ENCODE results near the gene FHAD1. TPM values are rescaled to one million over a fixed set of nuclear protein-coding genes. Genes with fewer than 3 reads are reported as not detected.

FHAD1 gene
- total RNA-seq, result 1.0 to 1.3 TPM (median 1.1 TPM) in 3 replicates

DNA sequence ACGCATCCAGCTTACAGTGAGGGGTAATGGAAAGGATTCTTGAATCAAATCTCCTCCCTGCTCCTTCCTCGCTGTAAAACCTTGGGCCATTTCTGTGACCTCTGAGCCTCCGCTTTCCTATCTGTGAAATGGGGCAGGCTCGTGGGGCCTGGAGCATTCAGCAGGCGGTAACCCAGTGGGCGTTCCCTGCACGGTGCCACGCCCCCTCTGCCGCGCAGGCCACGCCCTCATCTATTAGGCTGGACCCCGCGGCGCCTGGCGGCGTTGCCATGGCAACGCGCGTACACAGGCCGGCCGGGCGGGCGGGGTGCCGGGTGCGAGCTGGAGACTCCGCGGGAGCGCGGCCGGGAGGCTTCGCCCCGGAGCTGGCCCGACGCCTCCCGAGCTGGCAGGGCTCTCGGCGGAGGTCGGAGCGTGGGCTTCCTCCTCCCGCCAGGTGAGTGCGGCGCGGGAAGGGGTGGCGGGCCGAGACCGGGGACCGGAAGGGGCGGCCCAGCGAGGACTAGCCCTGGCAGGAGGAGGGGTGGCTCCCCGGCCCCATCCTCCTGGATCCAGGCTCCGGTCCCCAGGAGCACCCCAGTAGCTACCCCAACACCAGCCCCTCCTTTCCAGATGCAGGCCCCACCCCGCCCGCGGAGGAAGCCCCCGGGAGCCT lies at the start of gene FHAD1:
Gene FHAD1, plus strand, starts transcription at position 264 of the 655 bp plus-strand sequence. CDS start 4,562 bp downstream, outside the sequence.
- peaks cover 22% of the 10 kb centered on the region for H3K4me1 Mint-ChIP-seq
- TF ChIP-seq, protein P1, sequence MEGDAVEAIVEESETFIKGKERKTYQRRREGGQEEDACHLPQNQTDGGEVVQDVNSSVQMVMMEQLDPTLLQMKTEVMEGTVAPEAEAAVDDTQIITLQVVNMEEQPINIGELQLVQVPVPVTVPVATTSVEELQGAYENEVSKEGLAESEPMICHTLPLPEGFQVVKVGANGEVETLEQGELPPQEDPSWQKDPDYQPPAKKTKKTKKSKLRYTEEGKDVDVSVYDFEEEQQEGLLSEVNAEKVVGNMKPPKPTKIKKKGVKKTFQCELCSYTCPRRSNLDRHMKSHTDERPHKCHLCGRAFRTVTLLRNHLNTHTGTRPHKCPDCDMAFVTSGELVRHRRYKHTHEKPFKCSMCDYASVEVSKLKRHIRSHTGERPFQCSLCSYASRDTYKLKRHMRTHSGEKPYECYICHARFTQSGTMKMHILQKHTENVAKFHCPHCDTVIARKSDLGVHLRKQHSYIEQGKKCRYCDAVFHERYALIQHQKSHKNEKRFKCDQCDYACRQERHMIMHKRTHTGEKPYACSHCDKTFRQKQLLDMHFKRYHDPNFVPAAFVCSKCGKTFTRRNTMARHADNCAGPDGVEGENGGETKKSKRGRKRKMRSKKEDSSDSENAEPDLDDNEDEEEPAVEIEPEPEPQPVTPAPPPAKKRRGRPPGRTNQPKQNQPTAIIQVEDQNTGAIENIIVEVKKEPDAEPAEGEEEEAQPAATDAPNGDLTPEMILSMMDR (IDR thresholded peaks at IDR 0.05; ENCODE audit: unreplicated experiment), result no peak
- peaks cover 7% of the 10 kb centered on the region for H3K9me3 Mint-ChIP-seq
- peaks cover 26% of the 10 kb centered on the region for H3K27me3 Mint-ChIP-seq (ENCODE audit: low read depth)
- peak; percentile 56 to 67 for DNase-seq (ENCODE audit: low spot score in 2 of 2, unreplicated experiment in 2 of 2)
- no peaks in the 10 kb centered on the region for H3K36me3 Mint-ChIP-seq
- H3K27ac Mint-ChIP-seq, result peak within 1 kb of the TSS; percentile 57
- peak within 1 kb of the TSS; percentile 72 for H3K4me3 Mint-ChIP-seq

DNA sequence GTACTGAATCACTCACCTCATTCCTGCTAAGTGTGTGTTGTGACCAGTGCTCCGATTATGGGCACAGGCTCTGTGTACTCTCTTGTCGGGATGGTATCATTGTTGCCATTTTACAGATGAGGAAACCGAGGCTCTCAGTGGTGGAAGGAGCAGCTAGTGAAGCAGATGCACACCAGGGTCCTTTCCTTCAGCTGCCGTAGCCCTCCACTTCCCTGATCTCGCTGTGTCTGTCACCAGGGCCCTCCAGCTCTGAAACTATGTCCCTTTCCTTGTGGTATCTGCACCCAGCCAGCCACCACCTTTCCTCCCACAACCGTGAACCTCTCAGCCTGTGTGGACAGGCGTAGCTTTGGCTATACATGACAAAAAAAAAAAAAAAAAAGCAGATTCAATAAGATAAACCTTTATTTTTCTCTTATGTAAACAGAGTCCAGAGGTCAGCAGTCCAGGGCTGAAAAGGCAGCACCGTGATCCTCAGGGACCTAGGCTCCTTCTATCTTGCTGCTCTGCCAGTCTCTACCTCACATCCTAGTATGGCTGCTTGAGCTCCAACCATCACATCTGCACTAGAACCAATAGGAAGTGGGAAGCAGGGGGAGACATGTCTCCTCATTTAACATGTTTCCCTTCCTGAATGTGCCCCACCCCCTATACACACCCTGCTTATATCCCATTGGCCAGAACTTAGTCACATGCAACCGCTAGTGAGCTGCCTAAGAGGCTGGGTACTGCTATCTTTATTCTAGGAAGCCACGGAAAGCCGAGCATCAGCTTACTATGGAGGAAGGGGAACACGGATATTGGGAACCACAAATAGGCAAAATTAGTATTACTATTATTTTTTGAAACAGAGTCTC lies 49.2 kb upstream of the FHAD1 start:
- Mint-ChIP-seq H3K4me3 (no peak overlapping the region), H3K27me3 (ENCODE audit: low read depth) (no peaks in the 10 kb centered on the region), H3K36me3 (no peaks in the 10 kb centered on the region), H3K27ac (no peak overlapping the region), H3K4me1 (peaks cover 21% of the 10 kb centered on the region), H3K9me3 (no peaks in the 10 kb centered on the region)
- DNase-seq (ENCODE audit: low spot score in 2 of 2, unreplicated experiment in 2 of 2), result no peak
- TF ChIP-seq, protein P1 (IDR thresholded peaks at IDR 0.05; ENCODE audit: unreplicated experiment), result no peak

DNA sequence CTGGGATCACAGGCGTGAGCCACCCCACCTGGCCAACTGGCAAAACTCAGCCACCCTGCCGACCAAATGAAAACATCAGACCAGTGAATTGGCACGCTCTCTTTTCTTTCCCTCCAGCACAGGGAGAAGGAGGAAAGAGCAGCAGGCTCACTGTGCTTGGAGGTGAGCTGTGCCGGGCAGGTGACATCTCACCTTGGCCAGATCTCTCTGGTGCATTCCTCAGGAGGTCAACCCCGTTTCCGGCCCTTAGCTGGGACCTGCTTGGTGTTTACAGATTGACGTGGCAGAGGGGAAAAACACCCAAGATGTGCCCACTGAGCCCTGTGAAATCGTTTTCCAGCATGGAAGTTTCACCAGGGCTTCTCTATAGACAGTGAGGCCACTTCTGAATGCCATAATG lies 48.3 kb upstream of the FHAD1 start:
- Mint-ChIP-seq H3K27me3 (ENCODE audit: low read depth) (no peaks in the 10 kb centered on the region), H3K36me3 (no peaks in the 10 kb centered on the region), H3K27ac (no peak overlapping the region), H3K9me3 (no peaks in the 10 kb centered on the region), H3K4me1 (peaks cover 21% of the 10 kb centered on the region), H3K4me3 (no peak overlapping the region)
- TF ChIP-seq, protein P1 (IDR thresholded peaks at IDR 0.05; ENCODE audit: unreplicated experiment), result no peak
- DNase-seq (ENCODE audit: low spot score in 2 of 2, unreplicated experiment in 2 of 2), result no peak

DNA sequence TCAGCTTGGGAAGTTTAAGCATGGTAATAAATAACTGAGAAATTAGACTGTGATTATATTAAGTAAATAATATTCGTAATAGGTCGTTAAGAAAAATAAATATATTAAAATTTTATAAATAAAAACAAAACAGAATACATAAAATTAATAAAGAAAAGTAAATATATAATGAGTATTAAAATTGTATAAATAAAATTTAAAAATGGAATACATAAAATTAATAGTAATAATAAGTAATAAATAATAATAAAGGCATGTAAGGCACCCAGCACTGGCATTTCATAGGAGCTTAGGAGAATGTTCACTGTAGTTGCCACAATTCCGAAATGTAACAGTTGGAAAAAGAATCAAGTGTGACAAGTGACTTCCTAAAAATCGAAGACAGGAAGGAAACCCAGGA lies 45.8 kb upstream of the FHAD1 start:
- TF ChIP-seq, protein P1 (IDR thresholded peaks at IDR 0.05; ENCODE audit: unreplicated experiment), result no peak
- Mint-ChIP-seq H3K4me3 (no peak overlapping the region), H3K4me1 (peaks cover 21% of the 10 kb centered on the region), H3K27ac (no peak overlapping the region), H3K36me3 (no peaks in the 10 kb centered on the region), H3K27me3 (ENCODE audit: low read depth) (no peaks in the 10 kb centered on the region), H3K9me3 (no peaks in the 10 kb centered on the region)
- DNase-seq (ENCODE audit: low spot score in 2 of 2, unreplicated experiment in 2 of 2), result no peak

DNA sequence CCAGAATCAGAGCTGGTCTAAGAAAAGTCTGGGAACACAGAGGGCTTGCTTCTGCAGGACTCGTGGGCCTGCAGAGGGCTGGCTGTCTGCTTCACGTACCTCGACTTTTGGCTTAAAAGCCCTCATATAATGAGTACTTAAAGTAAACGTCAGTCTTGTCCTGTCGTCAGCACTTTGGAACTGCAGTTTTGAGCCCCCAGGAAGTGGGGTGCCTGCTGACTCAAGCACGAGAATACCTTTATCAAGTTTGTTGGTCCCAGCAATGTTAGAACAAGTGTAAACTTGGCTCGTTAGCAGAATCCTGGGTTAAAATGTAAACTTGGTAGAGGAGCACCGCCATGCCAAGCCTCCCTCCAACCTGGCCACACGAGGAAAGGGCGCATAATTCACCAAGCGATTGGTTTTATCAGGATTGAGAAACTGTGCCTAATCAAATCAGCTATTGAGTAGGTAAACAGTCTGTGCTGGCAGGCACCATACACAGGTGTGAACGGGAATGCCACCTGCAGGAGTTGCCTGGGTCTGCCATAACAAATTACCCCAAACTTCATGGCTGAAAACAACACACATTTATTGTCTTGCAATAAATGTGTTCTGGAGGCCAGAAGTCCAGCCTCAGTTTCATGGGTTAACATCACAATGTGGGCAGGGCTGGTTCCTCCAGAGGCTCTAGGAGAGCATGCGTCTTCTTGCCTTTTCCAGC lies 45.0 kb upstream of the FHAD1 start:
- DNase-seq (ENCODE audit: low spot score in 2 of 2, unreplicated experiment in 2 of 2), result no peak
- no peak overlapping the region for H3K27ac Mint-ChIP-seq
- no peaks in the 10 kb centered on the region for H3K27me3 Mint-ChIP-seq (ENCODE audit: low read depth)
- H3K36me3 Mint-ChIP-seq, result no peaks in the 10 kb centered on the region
- H3K4me3 Mint-ChIP-seq, result no peak overlapping the region
- H3K4me1 Mint-ChIP-seq, result peaks cover 24% of the 10 kb centered on the region
- TF ChIP-seq, protein P1 (IDR thresholded peaks at IDR 0.05; ENCODE audit: unreplicated experiment), result no peak
- H3K9me3 Mint-ChIP-seq, result no peaks in the 10 kb centered on the region
